Gastrocnemius medialis (tissue), 4 donors: Measurements from ENCODE around the gene RTEL1. TPM values are rescaled to one million over a fixed set of nuclear protein-coding genes. Genes with fewer than 3 reads are reported as not detected.

ENCODE experiments used
- ATAC-seq, 2 donors: fragments of 150-250 bp; one replicate each; pipeline ENCODE4 v1.9.1; 2016
- DNase-seq, 2 donors: peaks; one replicate each; pipeline ENCODE4 v3.0.0-alpha.2; 2019
- H3K27ac ChIP-seq, 4 donors: fragments of 200-600 bp; sonication (generic); 1 replicate in 1 of 4; 2 replicates in 3 of 4; pipeline ENCODE4 v1.5.1; 2016 to 2018; ENCODE audit warnings: mild to moderate bottlenecking in 2 of 4, moderate library complexity in 1 of 4
- H3K27me3 ChIP-seq, 3 donors: fragments of 200-600 bp; sonication (generic) in 2 of 3; 1 replicate in 1 of 3; 2 replicates in 2 of 3; pipeline versions ENCODE4 v1.5.1 to v1.6.0; 2016 to 2019; ENCODE audit warnings: mild to moderate bottlenecking in 1 of 3, moderate library complexity in 1 of 3
- H3K36me3 ChIP-seq, 2 donors: fragments of 200-600 bp; sonication (generic) in 1 of 2; one replicate each; pipeline ENCODE4 v1.5.1; 2017 to 2018
- H3K4me1 ChIP-seq, 2 donors: fragments of 200-600 bp; sonication (generic) in 1 of 2; one replicate each; pipeline ENCODE4 v1.5.1; 2016 to 2017; ENCODE audit warnings: mild to moderate bottlenecking in 2 of 2
- H3K4me3 ChIP-seq, 4 donors: fragments of 200-600 bp; sonication (generic) in 3 of 4; 1 replicate in 1 of 4; 2 replicates in 3 of 4; pipeline ENCODE4 v1.5.1; 2016 to 2019; ENCODE audit warnings: mild to moderate bottlenecking in 2 of 4
- H3K9me3 ChIP-seq, 3 donors: fragments of 200-600 bp; sonication (generic) in 2 of 3; 1 replicate in 1 of 3; 2 replicates in 2 of 3; pipeline ENCODE4 v1.5.1; 2016 to 2019
- POLR2A ChIP-seq, 2 donors: fragments of 450-650 bp; IDR thresholded peaks; one replicate each; pipeline ENCODE4 v1.6.1; 2017; ENCODE audit warnings: antibody characterized with exemption in 2 of 2, mild to moderate bottlenecking in 2 of 2, moderate library complexity in 2 of 2
- in situ Hi-C, 4 donors: fragments of 200-750 bp; cut with MboI; loops; one replicate each; pipeline versions ENCODE4 v1.15.0 to v1.8.0; 2017; ENCODE audit warnings: low sequenced_read_pairs in 4 of 4
- intact Hi-C: fragments of 100-400 bp; cut with DNase I; formaldehyde crosslinking; loops from one replicate; pipeline ENCODE4 v1.15.1; 2023; ENCODE audit warnings: low total_unique reads
- total RNA-seq, 4 donors: library from RNA; depleted of rRNA; stranded (reverse); fragments of >200 nt; gene quantifications; one replicate each; pipeline versions ENCODE4 v1.1.0 to v1.2.3, GENCODE V29; 2016
- TF ChIP-seq, protein P1 (sequence below), 5 experiments: fragments of 450-650 bp in 3 of 5; fragments of 200-600 bp in 2 of 5; sonication (generic) in 2 of 5; IDR thresholded peaks in 4 of 5; conservative IDR thresholded peaks in 1 of 5; 1 replicate in 4 of 5; 2 replicates in 1 of 5; pipeline ENCODE4 v1.5.1; 2016 to 2019; ENCODE audit warnings: antibody characterized with exemption in 5 of 5, mild to moderate bottlenecking in 3 of 5, moderate library complexity in 3 of 5

The RTEL1 gene
- total RNA-seq, 4 donors from 2014 or later: 2.4 to 9.1 (median 6.0) TPM

DNA sequence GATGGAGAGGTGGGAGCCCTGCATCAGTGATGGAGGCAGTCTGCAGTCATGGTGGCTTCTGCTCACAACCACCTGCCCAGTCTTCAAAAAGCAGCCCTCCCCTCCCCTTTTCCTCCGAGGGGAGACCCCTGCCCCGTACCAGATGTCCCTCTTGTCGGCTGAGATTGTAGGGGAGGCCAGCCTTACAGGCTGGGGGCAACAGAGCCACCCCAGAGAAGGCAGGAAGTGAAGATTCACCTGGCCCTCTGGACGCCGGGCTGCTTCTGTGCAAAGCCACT is 42.9 kb downstream of the RTEL1 start:
- Histone ChIP-seq H3K4me3 (no peak overlapping the region), H3K36me3 (peaks cover 0 to 19% of the 10 kb centered on the region in 2 donors), H3K4me1 (peaks cover 27% of the 10 kb centered on the region in 2 donors), H3K27ac (no peak overlapping the region), H3K9me3 (no peaks in the 10 kb centered on the region), H3K27me3 (no peaks in the 10 kb centered on the region)
- no peak for TF ChIP-seq POLR2A (IDR thresholded peaks at IDR 0.05)
- TF ChIP-seq, protein P1, sequence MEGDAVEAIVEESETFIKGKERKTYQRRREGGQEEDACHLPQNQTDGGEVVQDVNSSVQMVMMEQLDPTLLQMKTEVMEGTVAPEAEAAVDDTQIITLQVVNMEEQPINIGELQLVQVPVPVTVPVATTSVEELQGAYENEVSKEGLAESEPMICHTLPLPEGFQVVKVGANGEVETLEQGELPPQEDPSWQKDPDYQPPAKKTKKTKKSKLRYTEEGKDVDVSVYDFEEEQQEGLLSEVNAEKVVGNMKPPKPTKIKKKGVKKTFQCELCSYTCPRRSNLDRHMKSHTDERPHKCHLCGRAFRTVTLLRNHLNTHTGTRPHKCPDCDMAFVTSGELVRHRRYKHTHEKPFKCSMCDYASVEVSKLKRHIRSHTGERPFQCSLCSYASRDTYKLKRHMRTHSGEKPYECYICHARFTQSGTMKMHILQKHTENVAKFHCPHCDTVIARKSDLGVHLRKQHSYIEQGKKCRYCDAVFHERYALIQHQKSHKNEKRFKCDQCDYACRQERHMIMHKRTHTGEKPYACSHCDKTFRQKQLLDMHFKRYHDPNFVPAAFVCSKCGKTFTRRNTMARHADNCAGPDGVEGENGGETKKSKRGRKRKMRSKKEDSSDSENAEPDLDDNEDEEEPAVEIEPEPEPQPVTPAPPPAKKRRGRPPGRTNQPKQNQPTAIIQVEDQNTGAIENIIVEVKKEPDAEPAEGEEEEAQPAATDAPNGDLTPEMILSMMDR (IDR thresholded peaks at IDR 0.05 in 4 of 5, conservative IDR thresholded peaks at IDR 0.05 in 1 of 5): no peak
- ATAC-seq: no peak
- in situ Hi-C loops (no loop called here), intact Hi-C loops (no loop called here)
- DNase-seq: no peak

DNA sequence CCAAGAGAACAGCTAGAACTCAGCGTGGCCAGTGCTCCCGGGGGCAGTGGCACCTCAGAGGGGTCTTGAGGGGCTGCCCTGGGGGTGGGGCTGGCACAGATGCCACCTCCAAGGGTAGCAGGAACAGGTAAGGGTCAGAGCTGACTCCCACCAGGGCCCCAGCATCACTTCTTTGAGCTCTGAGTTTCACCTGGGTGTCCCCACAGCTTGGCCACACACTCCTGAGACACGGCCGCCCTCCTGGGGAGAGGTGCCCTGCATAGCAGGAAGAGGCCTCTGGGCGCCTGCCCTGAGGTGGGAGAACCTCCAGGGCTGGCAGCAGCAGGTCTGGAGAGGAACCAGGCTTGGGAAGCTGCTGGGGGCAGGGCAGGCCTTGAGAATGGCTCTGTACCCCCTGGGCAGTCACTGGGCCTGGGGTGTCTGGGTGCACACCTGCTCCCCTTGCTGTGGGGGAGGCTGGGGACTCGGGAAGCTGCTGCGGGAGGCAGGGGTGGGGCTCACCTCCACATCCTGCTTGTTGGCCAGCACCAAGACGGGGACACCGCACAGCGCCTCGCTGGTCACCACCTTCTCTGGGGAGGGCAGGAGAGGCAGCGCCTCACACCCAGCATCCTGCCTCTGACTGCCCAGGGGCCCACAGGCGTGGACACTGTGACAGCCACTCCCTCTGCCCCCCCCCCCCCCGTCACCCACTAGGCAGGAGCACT is 43.4 kb downstream of the RTEL1 start:
- intact Hi-C loops (no loop called here), in situ Hi-C loops (no loop called here)
- no peak overlapping the region for H3K27ac ChIP-seq
- no peak overlapping the region for H3K4me3 ChIP-seq
- no peak for ATAC-seq
- DNase-seq: no peak
- H3K27me3 ChIP-seq: no peaks in the 10 kb centered on the region
- TF ChIP-seq POLR2A (IDR thresholded peaks at IDR 0.05): no peak
- TF ChIP-seq, protein P1 (IDR thresholded peaks at IDR 0.05 in 4 of 5, conservative IDR thresholded peaks at IDR 0.05 in 1 of 5): no peak
- H3K9me3 ChIP-seq: no peaks in the 10 kb centered on the region
- H3K36me3 ChIP-seq: peaks cover 0 to 24% of the 10 kb centered on the region in 2 donors
- H3K4me1 ChIP-seq: peaks cover 28 to 29% of the 10 kb centered on the region in 2 donors

DNA sequence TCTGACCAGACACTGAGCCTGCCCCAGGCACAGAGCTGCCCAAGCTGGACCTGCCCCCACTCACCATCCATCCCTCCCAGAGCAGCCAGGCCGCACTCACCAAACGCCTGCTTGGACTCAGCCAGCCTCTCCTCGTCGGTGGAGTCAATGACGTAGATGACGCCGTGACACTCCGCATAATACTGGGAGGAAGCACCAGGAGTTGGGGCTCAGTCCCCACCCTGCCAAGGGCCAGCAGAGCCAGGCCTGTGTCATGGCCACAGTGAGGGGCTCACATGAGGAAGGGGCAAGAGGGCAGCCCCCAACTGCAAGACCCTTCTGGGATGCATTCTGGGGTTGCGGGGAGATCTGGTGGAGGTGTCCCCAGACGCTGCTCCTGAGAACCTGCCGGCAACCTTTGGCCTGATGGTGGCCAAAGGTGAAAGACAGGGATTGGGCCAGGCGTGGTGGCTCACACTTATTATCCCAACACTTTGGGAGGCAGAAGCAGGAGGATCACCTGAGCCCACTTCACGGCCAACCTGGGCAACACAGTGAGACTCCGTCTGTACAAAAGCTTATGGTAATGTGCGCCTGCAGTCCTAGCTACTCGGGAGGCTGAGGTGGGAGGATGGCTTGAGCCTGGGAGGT is 44.0 kb downstream of the RTEL1 start:
- no peak overlapping the region for H3K27ac ChIP-seq
- H3K36me3 ChIP-seq: peaks cover 0 to 24% of the 10 kb centered on the region in 2 donors
- DNase-seq: no peak
- H3K4me1 ChIP-seq: peaks cover 28 to 34% of the 10 kb centered on the region in 2 donors
- H3K4me3 ChIP-seq: no peak overlapping the region
- H3K9me3 ChIP-seq: no peaks in the 10 kb centered on the region
- in situ Hi-C loops (no loop called here), intact Hi-C loops (no loop called here)
- no peaks in the 10 kb centered on the region for H3K27me3 ChIP-seq
- no peak for ATAC-seq
- TF ChIP-seq POLR2A (IDR thresholded peaks at IDR 0.05): no peak
- TF ChIP-seq, protein P1 (IDR thresholded peaks at IDR 0.05 in 4 of 5, conservative IDR thresholded peaks at IDR 0.05 in 1 of 5): no peak

DNA sequence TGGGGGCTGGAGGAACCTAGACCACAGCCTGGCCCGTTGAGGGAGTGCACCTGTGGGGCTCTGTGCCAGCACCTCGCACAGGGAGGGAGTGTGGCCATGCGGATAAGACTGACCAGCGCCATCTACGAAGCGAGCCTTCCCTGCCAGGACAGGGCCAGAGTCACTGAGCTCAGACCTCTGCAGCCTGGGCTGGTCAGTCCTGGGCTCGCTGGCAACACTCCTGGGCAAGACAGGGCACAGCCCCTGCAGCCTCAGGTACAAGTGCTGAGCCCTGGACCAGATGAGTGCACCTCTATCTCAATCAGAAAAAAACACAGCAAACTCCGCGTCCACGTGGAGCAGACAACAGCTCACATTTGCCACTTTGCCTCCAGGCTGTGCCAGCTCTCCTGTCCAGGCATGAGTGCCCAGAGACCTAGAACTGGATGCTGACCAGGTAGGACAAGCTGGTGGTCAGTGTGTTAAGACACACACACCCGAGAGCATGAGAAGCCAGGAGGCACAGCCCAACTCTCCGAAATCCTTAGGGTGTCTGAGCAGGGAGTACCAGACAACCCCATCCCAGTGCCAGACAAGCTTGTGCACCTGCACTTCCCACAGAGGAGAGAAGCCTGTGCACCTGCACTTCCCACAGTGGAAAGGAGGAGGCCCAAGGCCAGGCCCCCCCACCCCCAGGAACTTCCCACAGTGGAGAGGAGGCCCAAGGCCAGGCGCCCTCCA is 44.8 kb downstream of the RTEL1 start:
- Histone ChIP-seq H3K4me3 (no peak overlapping the region), H3K27me3 (no peaks in the 10 kb centered on the region), H3K4me1 (peaks cover 23 to 26% of the 10 kb centered on the region in 2 donors), H3K9me3 (no peaks in the 10 kb centered on the region), H3K27ac (no peak overlapping the region), H3K36me3 (peaks cover 0 to 24% of the 10 kb centered on the region in 2 donors)
- intact Hi-C loops: no loop called here
- TF ChIP-seq POLR2A (IDR thresholded peaks at IDR 0.05): no peak
- TF ChIP-seq, protein P1 (IDR thresholded peaks at IDR 0.05 in 4 of 5, conservative IDR thresholded peaks at IDR 0.05 in 1 of 5): no peak
- DNase-seq (no peak), ATAC-seq (no peak)
- in situ Hi-C loops: no loop called here
